ENCODE data around the gene CKAP2L.
"Not testable (repeated sequence)": the region's sequence is repeated elsewhere in the genome, so short reads cannot be mapped to it uniquely, and the experiment has no call there.

The CKAP2L gene

GRCh38 chr2:112709703-112710102, 54.7 kb downstream of the CKAP2L start:
- DNase-seq (ENCODE audit: low spot score): no peak

GRCh38 chr2:112708968-112709367, 55.4 kb downstream of the CKAP2L start:
- DNase-seq (ENCODE audit: low spot score): no peak

GRCh38 chr2:112706947-112707346, 57.5 kb downstream of the CKAP2L start:
- not testable (repeated sequence) for DNase-seq (ENCODE audit: low spot score)

GRCh38 chr2:112706170-112706664, 58.2 kb downstream of the CKAP2L start:
- no peak for DNase-seq (ENCODE audit: low spot score)

GRCh38 chr2:112705575-112705974, 58.8 kb downstream of the CKAP2L start:
- DNase-seq (ENCODE audit: low spot score): no peak

GRCh38 chr2:112703684-112704083, 60.7 kb downstream of the CKAP2L start:
- no peak for DNase-seq (ENCODE audit: low spot score)

GRCh38 chr2:112701052-112701451, 63.4 kb downstream of the CKAP2L start:
- DNase-seq (ENCODE audit: low spot score): no peak

GRCh38 chr2:112699984-112700667, 64.3 kb downstream of the CKAP2L start:
- DNase-seq (ENCODE audit: low spot score): no peak

GRCh38 chr2:112698834-112699515, 65.4 kb downstream of the CKAP2L start:
- DNase-seq (ENCODE audit: low spot score): no peak

GRCh38 chr2:112694182-112694581, 70.2 kb downstream of the CKAP2L start:
- DNase-seq (ENCODE audit: low spot score): no peak

- no peak for DNase-seq (ENCODE audit: low spot score)
Observed at GRCh38 chr2:112693596-112693995, 70.8 kb downstream of the CKAP2L start.

- DNase-seq (ENCODE audit: low spot score): no peak
Observed at GRCh38 chr2:112692918-112693317, 71.5 kb downstream of the CKAP2L start.

- peak; percentile 95 for DNase-seq (ENCODE audit: low spot score)
Observed at GRCh38 chr2:112692495-112692911, 71.9 kb downstream of the CKAP2L start.

GRCh38 chr2:112691881-112692281, 72.5 kb downstream of the CKAP2L start:
- DNase-seq (ENCODE audit: low spot score): no peak

- DNase-seq (ENCODE audit: low spot score): peak; percentile 44
Observed at GRCh38 chr2:112690853-112691401, 73.5 kb downstream of the CKAP2L start.

GRCh38 chr2:112688086-112688880, 76.1 kb downstream of the CKAP2L start:
- no peak for DNase-seq (ENCODE audit: low spot score)

GRCh38 chr2:112687522-112687921, 76.9 kb downstream of the CKAP2L start:
- DNase-seq (ENCODE audit: low spot score): no peak

Measured in AG08395 (cell line).